Measurements from ENCODE around the gene DCAF17. TPM values are rescaled to one million over a fixed set of nuclear protein-coding genes. Genes with fewer than 3 reads are reported as not detected.

DCAF17 gene
- total RNA-seq, 1 donor from 2014 or later, result 23.1 TPM

GRCh38 chr2:171515672-171516298 lies 81.8 kb downstream of the DCAF17 start:
- Mint-ChIP-seq H3K27me3 (ENCODE audit: low read depth) (peaks cover 37% of the 10 kb centered on the region), H3K27ac (no peak overlapping the region), H3K4me3 (no peak overlapping the region), H3K9me3 (peaks cover 5% of the 10 kb centered on the region), H3K36me3 (no peaks in the 10 kb centered on the region), H3K4me1 (peaks cover 7% of the 10 kb centered on the region)
- TF ChIP-seq, protein P1, sequence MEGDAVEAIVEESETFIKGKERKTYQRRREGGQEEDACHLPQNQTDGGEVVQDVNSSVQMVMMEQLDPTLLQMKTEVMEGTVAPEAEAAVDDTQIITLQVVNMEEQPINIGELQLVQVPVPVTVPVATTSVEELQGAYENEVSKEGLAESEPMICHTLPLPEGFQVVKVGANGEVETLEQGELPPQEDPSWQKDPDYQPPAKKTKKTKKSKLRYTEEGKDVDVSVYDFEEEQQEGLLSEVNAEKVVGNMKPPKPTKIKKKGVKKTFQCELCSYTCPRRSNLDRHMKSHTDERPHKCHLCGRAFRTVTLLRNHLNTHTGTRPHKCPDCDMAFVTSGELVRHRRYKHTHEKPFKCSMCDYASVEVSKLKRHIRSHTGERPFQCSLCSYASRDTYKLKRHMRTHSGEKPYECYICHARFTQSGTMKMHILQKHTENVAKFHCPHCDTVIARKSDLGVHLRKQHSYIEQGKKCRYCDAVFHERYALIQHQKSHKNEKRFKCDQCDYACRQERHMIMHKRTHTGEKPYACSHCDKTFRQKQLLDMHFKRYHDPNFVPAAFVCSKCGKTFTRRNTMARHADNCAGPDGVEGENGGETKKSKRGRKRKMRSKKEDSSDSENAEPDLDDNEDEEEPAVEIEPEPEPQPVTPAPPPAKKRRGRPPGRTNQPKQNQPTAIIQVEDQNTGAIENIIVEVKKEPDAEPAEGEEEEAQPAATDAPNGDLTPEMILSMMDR (IDR thresholded peaks at IDR 0.05; ENCODE audit: unreplicated experiment), result no peak
- DNase-seq (ENCODE audit: low spot score in 2 of 2, unreplicated experiment in 2 of 2), result no peak

- Mint-ChIP-seq H3K27me3 (ENCODE audit: low read depth) (peaks cover 37% of the 10 kb centered on the region), H3K4me1 (peaks cover 11% of the 10 kb centered on the region), H3K36me3 (no peaks in the 10 kb centered on the region), H3K27ac (no peak overlapping the region), H3K9me3 (no peaks in the 10 kb centered on the region), H3K4me3 (no peak overlapping the region)
- TF ChIP-seq, protein P1 (IDR thresholded peaks at IDR 0.05; ENCODE audit: unreplicated experiment), result no peak
- DNase-seq (ENCODE audit: low spot score in 2 of 2, unreplicated experiment in 2 of 2), result no peak
These were observed 82.8 kb downstream of the DCAF17 start for GRCh38 chr2:171516793-171517192.

GRCh38 chr2:171520471-171520870 lies 86.4 kb downstream of the DCAF17 start:
- peaks cover 34% of the 10 kb centered on the region for H3K27me3 Mint-ChIP-seq (ENCODE audit: low read depth)
- H3K27ac Mint-ChIP-seq, result no peak overlapping the region
- no peak for DNase-seq (ENCODE audit: low spot score in 2 of 2, unreplicated experiment in 2 of 2)
- TF ChIP-seq, protein P1 (IDR thresholded peaks at IDR 0.05; ENCODE audit: unreplicated experiment), result no peak
- H3K9me3 Mint-ChIP-seq, result no peaks in the 10 kb centered on the region
- H3K36me3 Mint-ChIP-seq, result no peaks in the 10 kb centered on the region
- H3K4me1 Mint-ChIP-seq, result peaks cover 22% of the 10 kb centered on the region
- H3K4me3 Mint-ChIP-seq, result no peak overlapping the region

DNA sequence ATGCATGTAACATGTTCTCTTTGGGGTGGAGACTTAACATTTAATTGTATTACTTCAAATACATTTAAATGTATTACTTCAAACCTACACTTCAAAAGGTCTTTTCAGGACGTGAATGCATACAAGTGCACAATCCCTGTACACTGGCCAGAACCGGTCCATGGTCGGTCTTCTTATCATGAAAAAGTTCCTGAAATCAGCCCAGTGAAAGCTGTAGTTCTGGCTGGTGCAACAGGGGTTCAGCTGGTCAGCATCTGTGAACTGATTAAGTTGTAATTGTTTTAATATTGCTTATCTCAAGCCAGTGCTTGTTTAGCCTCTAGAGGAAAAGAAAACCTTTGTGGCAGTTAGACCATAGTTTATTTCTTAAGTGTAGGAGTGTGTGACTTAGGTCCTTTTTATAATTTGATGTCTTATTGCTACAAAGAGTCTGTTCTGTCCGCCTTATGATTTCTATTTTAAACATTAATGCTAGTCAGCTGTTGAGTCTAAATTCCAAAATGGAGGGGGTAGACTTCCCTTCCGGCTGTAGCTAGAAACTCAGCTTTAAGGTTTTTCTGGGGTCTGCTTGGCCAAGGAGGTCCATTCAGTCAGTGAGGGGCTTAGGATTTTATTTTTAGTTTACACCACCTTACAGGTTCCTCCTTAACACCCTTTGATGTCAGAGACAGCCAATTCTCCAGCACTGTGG lies 87.5 kb downstream of the DCAF17 start:
- H3K27ac Mint-ChIP-seq, result peak overlapping the region; percentile 88
- peaks cover 27% of the 10 kb centered on the region for H3K27me3 Mint-ChIP-seq (ENCODE audit: low read depth)
- DNase-seq (ENCODE audit: low spot score in 2 of 2, unreplicated experiment in 2 of 2), result no peak
- TF ChIP-seq, protein P1 (IDR thresholded peaks at IDR 0.05; ENCODE audit: unreplicated experiment), result no peak
- no peaks in the 10 kb centered on the region for H3K36me3 Mint-ChIP-seq
- H3K9me3 Mint-ChIP-seq, result no peaks in the 10 kb centered on the region
- H3K4me3 Mint-ChIP-seq, result peak overlapping the region; percentile 94
- peaks cover 22% of the 10 kb centered on the region for H3K4me1 Mint-ChIP-seq

DNA sequence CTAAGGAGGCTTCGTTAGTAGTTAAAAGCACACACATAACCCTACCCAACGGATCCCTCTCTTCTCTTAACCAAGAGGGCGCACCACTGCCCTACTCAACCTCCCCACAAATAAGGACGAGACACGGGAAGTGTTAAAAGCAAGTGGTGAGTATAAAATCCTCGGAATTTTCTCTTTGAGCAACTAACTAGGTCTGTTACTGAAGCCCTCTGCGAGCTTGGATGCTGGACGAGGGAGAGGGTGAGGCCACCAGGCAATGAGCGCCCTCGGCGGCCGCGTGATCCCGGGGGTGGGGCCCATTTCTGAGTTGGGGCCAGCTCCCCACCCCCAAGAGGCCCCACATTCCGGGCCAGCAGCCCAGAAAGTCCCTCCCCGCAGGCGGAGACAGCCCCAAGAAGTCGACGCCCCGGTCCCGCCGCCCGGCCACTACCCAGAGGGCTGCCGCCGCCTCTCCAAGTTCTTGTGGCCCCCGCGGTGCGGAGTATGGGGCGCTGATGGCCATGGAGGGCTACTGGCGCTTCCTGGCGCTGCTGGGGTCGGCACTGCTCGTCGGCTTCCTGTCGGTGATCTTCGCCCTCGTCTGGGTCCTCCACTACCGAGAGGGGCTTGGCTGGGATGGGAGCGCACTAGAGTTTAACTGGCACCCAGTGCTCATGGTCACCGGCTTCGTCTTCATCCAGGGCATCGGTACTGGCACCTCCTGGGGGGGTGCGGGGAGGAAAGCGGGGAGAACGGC lies 88.2 kb downstream of the DCAF17 start, which contains the start of gene CYBRD1:
CYBRD1 (plus strand) TSS at position 423 of the 736 bp plus-strand sequence; CDS start at position 495, 72 bp downstream.
- DNase-seq (ENCODE audit: low spot score in 2 of 2, unreplicated experiment in 2 of 2), result peak; percentile 49 to 72
- H3K9me3 Mint-ChIP-seq, result no peaks in the 10 kb centered on the region
- peaks cover 22% of the 10 kb centered on the region for H3K4me1 Mint-ChIP-seq
- H3K4me3 Mint-ChIP-seq, result peak within 1 kb of the TSS; percentile 94
- H3K36me3 Mint-ChIP-seq, result no peaks in the 10 kb centered on the region
- TF ChIP-seq, protein P1 (IDR thresholded peaks at IDR 0.05; ENCODE audit: unreplicated experiment), result no peak
- peak within 1 kb of the TSS; percentile 92 for H3K27ac Mint-ChIP-seq
- peaks cover 23% of the 10 kb centered on the region for H3K27me3 Mint-ChIP-seq (ENCODE audit: low read depth)
